ENCODE data around the gene MRPL52. TPM values are rescaled to one million over a fixed set of nuclear protein-coding genes. Genes with fewer than 3 reads are reported as not detected.

Gene MRPL52
- total RNA-seq, 1 donor from 2014 or later = 182 TPM

- Histone ChIP-seq H2AFZ (ENCODE audit: low read depth, low read length) (no peak overlapping the region), H3K79me2 (ENCODE audit: insufficient read depth, low read length) (peaks cover 27% of the 10 kb centered on the region), H3K9ac (ENCODE audit: low read length) (no peak overlapping the region), H3K9me3 (ENCODE audit: insufficient read depth, low read depth, low read length) (no peaks in the 10 kb centered on the region), H3K36me3 (ENCODE audit: insufficient read depth, low read length) (peaks cover 18% of the 10 kb centered on the region), H3K4me3 (ENCODE audit: insufficient read depth, low read depth, low read length) (no peak overlapping the region), H3K27me3 (ENCODE audit: insufficient read depth, low read length) (no peaks in the 10 kb centered on the region), H3K27ac (ENCODE audit: low read depth, low read length) (no peak overlapping the region), H4K20me1 (ENCODE audit: insufficient read depth, low read length) (peaks cover 31% of the 10 kb centered on the region), H3K4me1 (ENCODE audit: insufficient read depth, low read length) (peaks cover 11% of the 10 kb centered on the region), H3K4me2 (ENCODE audit: low read length) (no peak overlapping the region)
- FAIRE-seq (no peak), DNase-seq (ENCODE audit: low read depth) (no peak)
- H3K36me3 Mint-ChIP-seq (ENCODE audit: low read depth, unreplicated experiment) = peaks cover 23% of the 10 kb centered on the region
- TF ChIP-seq EZH2 (IDR thresholded peaks at IDR 0.05; ENCODE audit: insufficient read depth, low read length) = no peak
- no peak for TF ChIP-seq CTCF (IDR thresholded peaks at IDR 0.05; ENCODE audit: insufficient read depth, low read depth, low read length)
- no peak overlapping the region for H3K4me3 Mint-ChIP-seq (ENCODE audit: unreplicated experiment)
- no peaks in the 10 kb centered on the region for H3K27me3 Mint-ChIP-seq (ENCODE audit: low read depth, unreplicated experiment)
- no peaks in the 10 kb centered on the region for H3K9me3 Mint-ChIP-seq (ENCODE audit: unreplicated experiment)
- H3K27ac Mint-ChIP-seq (ENCODE audit: unreplicated experiment) = no peak overlapping the region
- peaks cover 11% of the 10 kb centered on the region for H3K4me1 Mint-ChIP-seq (ENCODE audit: low read depth, unreplicated experiment)
Measured at GRCh38 chr14:22875003-22875747, 45.5 kb downstream of the MRPL52 start.

- Histone ChIP-seq H3K4me1 (ENCODE audit: insufficient read depth, low read length) (peaks cover 6% of the 10 kb centered on the region), H3K9me3 (ENCODE audit: insufficient read depth, low read depth, low read length) (no peaks in the 10 kb centered on the region), H3K27ac (ENCODE audit: low read depth, low read length) (no peak overlapping the region), H3K79me2 (ENCODE audit: insufficient read depth, low read length) (peaks cover 27% of the 10 kb centered on the region), H3K4me2 (ENCODE audit: low read length) (no peak overlapping the region), H3K9ac (ENCODE audit: low read length) (no peak overlapping the region), H2AFZ (ENCODE audit: low read depth, low read length) (no peak overlapping the region), H3K27me3 (ENCODE audit: insufficient read depth, low read length) (no peaks in the 10 kb centered on the region), H4K20me1 (ENCODE audit: insufficient read depth, low read length) (peaks cover 31% of the 10 kb centered on the region), H3K4me3 (ENCODE audit: insufficient read depth, low read depth, low read length) (no peak overlapping the region), H3K36me3 (ENCODE audit: insufficient read depth, low read length) (peaks cover 18% of the 10 kb centered on the region)
- TF ChIP-seq EZH2 (IDR thresholded peaks at IDR 0.05; ENCODE audit: insufficient read depth, low read length) = no peak
- no peak for TF ChIP-seq CTCF (IDR thresholded peaks at IDR 0.05; ENCODE audit: insufficient read depth, low read depth, low read length)
- no peak for DNase-seq (ENCODE audit: low read depth)
- Mint-ChIP-seq H3K4me3 (ENCODE audit: unreplicated experiment) (no peak overlapping the region), H3K9me3 (ENCODE audit: unreplicated experiment) (no peaks in the 10 kb centered on the region), H3K27ac (ENCODE audit: unreplicated experiment) (no peak overlapping the region), H3K4me1 (ENCODE audit: low read depth, unreplicated experiment) (peaks cover 5% of the 10 kb centered on the region), H3K36me3 (ENCODE audit: low read depth, unreplicated experiment) (peaks cover 23% of the 10 kb centered on the region), H3K27me3 (ENCODE audit: low read depth, unreplicated experiment) (no peaks in the 10 kb centered on the region)
- no peak for FAIRE-seq
Measured at GRCh38 chr14:22875748-22876319, 46.1 kb downstream of the MRPL52 start.

- Mint-ChIP-seq H3K27ac (ENCODE audit: unreplicated experiment) (no peak overlapping the region), H3K27me3 (ENCODE audit: low read depth, unreplicated experiment) (no peaks in the 10 kb centered on the region), H3K4me1 (ENCODE audit: low read depth, unreplicated experiment) (peaks cover 9% of the 10 kb centered on the region), H3K36me3 (ENCODE audit: low read depth, unreplicated experiment) (peaks cover 23% of the 10 kb centered on the region), H3K4me3 (ENCODE audit: unreplicated experiment) (no peak overlapping the region), H3K9me3 (ENCODE audit: unreplicated experiment) (no peaks in the 10 kb centered on the region)
- peaks cover 5% of the 10 kb centered on the region for H3K4me1 ChIP-seq (ENCODE audit: insufficient read depth, low read length)
- no peak overlapping the region for H3K27ac ChIP-seq (ENCODE audit: low read depth, low read length)
- no peaks in the 10 kb centered on the region for H3K27me3 ChIP-seq (ENCODE audit: insufficient read depth, low read length)
- H3K4me3 ChIP-seq (ENCODE audit: insufficient read depth, low read depth, low read length) = no peak overlapping the region
- TF ChIP-seq CTCF (IDR thresholded peaks at IDR 0.05; ENCODE audit: insufficient read depth, low read depth, low read length) = no peak
- H3K79me2 ChIP-seq (ENCODE audit: insufficient read depth, low read length) = peaks cover 25% of the 10 kb centered on the region
- H3K4me2 ChIP-seq (ENCODE audit: low read length) = no peak overlapping the region
- no peak for DNase-seq (ENCODE audit: low read depth)
- peaks cover 18% of the 10 kb centered on the region for H3K36me3 ChIP-seq (ENCODE audit: insufficient read depth, low read length)
- no peaks in the 10 kb centered on the region for H3K9me3 ChIP-seq (ENCODE audit: insufficient read depth, low read depth, low read length)
- no peak overlapping the region for H3K9ac ChIP-seq (ENCODE audit: low read length)
- no peak overlapping the region for H2AFZ ChIP-seq (ENCODE audit: low read depth, low read length)
- no peak for FAIRE-seq
- H4K20me1 ChIP-seq (ENCODE audit: insufficient read depth, low read length) = peaks cover 31% of the 10 kb centered on the region
Measured at GRCh38 chr14:22877000-22877501, 47.4 kb downstream of the MRPL52 start.

Data from astrocyte (in vitro differentiated cells and primary cell).